Liver (tissue), 3 donors: ENCODE results near the gene C16orf74.

ENCODE experiments used
- RXRA ChIP-seq, 2 donors: IDR thresholded peaks; 2 replicates each; pipeline ENCODE4 v1.6.1; 2017 to 2018; ENCODE audit warnings: antibody characterized with exemption in 2 of 2, mild to moderate bottlenecking in 1 of 2
- SP1 ChIP-seq: IDR thresholded peaks from 2 replicates; pipeline ENCODE4 v1.6.1; 2018; ENCODE audit warnings: antibody characterized with exemption, mild to moderate bottlenecking
- TAF1 ChIP-seq: conservative IDR thresholded peaks from 2 replicates; pipeline ENCODE4 v1.6.1; 2016; ENCODE audit warnings: antibody characterized with exemption, mild to moderate bottlenecking
- YY1 ChIP-seq: IDR thresholded peaks from 2 replicates; pipeline ENCODE4 v1.6.1; 2016; ENCODE audit warnings: antibody characterized with exemption, mild to moderate bottlenecking
- TF ChIP-seq, protein P1 (sequence below): IDR thresholded peaks from 2 replicates; pipeline ENCODE4 v1.6.1; 2016; ENCODE audit warnings: antibody characterized with exemption, mild to moderate bottlenecking
- TF ChIP-seq, protein P2 (sequence below): fragments of 150-350 bp; IDR thresholded peaks from 2 replicates; pipeline ENCODE4 v1.5.1; 2017; ENCODE audit warnings: improper control_type of control experiment, low read depth, low read length; ENCODE audit not compliant: missing input control
- donor health status: healthy.
- donor health status: healthy.

DNA sequence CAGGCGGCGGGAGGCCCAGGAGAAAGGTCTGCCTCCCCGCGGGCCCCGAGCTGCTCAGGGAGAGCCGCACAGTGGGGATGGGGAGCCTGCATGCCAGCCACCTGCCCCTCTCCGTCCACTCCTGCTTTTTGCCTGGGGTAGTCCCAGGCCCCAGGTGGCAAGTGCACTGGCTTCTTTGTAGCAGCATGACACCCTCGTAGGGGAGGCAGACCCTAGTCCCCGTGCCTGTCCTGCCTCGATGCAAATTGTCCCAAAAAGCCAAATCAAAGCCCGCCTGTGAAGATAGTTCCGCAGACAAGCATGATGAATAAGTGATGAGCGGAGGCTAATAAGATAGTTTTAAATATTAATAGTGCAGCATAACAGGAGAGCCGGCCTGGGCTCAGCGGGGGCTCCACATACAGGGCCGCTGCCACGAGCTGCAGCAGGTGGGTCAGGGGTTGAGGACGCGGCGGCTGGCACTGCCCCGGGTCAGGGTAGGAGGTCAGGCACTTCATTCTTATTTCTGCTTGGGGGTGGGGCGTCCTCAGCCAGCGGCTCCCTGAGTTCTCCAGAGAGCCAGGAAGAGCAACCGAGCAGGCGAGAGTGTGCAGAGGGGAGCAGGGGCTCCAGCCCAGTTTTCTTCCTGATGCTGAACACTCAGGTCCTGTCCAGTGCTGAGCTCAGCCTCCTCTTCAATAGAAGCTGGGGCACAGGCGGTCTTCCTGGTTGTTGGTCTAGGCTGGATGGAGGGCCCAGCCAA is 89.0 kb downstream of the C16orf74 start:
- TF ChIP-seq, protein P1, sequence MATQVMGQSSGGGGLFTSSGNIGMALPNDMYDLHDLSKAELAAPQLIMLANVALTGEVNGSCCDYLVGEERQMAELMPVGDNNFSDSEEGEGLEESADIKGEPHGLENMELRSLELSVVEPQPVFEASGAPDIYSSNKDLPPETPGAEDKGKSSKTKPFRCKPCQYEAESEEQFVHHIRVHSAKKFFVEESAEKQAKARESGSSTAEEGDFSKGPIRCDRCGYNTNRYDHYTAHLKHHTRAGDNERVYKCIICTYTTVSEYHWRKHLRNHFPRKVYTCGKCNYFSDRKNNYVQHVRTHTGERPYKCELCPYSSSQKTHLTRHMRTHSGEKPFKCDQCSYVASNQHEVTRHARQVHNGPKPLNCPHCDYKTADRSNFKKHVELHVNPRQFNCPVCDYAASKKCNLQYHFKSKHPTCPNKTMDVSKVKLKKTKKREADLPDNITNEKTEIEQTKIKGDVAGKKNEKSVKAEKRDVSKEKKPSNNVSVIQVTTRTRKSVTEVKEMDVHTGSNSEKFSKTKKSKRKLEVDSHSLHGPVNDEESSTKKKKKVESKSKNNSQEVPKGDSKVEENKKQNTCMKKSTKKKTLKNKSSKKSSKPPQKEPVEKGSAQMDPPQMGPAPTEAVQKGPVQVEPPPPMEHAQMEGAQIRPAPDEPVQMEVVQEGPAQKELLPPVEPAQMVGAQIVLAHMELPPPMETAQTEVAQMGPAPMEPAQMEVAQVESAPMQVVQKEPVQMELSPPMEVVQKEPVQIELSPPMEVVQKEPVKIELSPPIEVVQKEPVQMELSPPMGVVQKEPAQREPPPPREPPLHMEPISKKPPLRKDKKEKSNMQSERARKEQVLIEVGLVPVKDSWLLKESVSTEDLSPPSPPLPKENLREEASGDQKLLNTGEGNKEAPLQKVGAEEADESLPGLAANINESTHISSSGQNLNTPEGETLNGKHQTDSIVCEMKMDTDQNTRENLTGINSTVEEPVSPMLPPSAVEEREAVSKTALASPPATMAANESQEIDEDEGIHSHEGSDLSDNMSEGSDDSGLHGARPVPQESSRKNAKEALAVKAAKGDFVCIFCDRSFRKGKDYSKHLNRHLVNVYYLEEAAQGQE, result no peak
- TF ChIP-seq YY1, result no peak
- TF ChIP-seq, protein P2, sequence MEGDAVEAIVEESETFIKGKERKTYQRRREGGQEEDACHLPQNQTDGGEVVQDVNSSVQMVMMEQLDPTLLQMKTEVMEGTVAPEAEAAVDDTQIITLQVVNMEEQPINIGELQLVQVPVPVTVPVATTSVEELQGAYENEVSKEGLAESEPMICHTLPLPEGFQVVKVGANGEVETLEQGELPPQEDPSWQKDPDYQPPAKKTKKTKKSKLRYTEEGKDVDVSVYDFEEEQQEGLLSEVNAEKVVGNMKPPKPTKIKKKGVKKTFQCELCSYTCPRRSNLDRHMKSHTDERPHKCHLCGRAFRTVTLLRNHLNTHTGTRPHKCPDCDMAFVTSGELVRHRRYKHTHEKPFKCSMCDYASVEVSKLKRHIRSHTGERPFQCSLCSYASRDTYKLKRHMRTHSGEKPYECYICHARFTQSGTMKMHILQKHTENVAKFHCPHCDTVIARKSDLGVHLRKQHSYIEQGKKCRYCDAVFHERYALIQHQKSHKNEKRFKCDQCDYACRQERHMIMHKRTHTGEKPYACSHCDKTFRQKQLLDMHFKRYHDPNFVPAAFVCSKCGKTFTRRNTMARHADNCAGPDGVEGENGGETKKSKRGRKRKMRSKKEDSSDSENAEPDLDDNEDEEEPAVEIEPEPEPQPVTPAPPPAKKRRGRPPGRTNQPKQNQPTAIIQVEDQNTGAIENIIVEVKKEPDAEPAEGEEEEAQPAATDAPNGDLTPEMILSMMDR, result no peak
- no peak for TF ChIP-seq RXRA (IDR thresholded peaks at IDR 0.05)
- no peak for TF ChIP-seq SP1
- no peak for TF ChIP-seq TAF1
